GM23338 (cell line): Measurements from ENCODE around the gene SCRT2. TPM values are rescaled to one million over a fixed set of nuclear protein-coding genes. Genes with fewer than 3 reads are reported as not detected.

Experiments
- ATAC-seq: fragments of 200-7000 bp; cut with Tn5 transposase; 3 replicates; pipeline ENCODE4 v1.9.1; 2020
- DNase-seq: peaks from one replicate; pipeline ENCODE4 v3.0.0-alpha.2; 2015; ENCODE audit warnings: low spot score
- H2AFZ ChIP-seq: fragments of 200-600 bp; sonication (generic); 2 replicates; pipeline ENCODE4 v1.8.0; 2016; ENCODE audit warnings: antibody characterized with exemption, mild to moderate bottlenecking, moderate library complexity
- H3F3A ChIP-seq: fragments of 200-600 bp; sonication (generic); replicated peaks from 2 replicates; pipeline ENCODE4 v1.8.0; 2017; ENCODE audit warnings: antibody characterized with exemption, mixed run types, low read depth
- H3K27ac ChIP-seq: fragments of 200-600 bp; sonication (generic); 2 replicates; pipeline ENCODE4 v1.6.1; 2016; ENCODE audit warnings: low read depth
- H3K27me3 ChIP-seq: fragments of 200-600 bp; sonication (generic); 2 replicates; pipeline ENCODE4 v1.8.0; 2016; ENCODE audit warnings: mild to moderate bottlenecking, mixed run types, moderate library complexity; ENCODE audit not compliant: insufficient read depth
- H3K36me3 ChIP-seq: fragments of 200-600 bp; sonication (generic); 2 replicates; pipeline ENCODE4 v1.8.0; 2016; ENCODE audit warnings: mild to moderate bottlenecking; ENCODE audit not compliant: insufficient read depth
- H3K4me1 ChIP-seq: fragments of 200-600 bp; sonication (generic); 2 replicates; pipeline ENCODE4 v1.8.0; 2016; ENCODE audit warnings: mild to moderate bottlenecking, moderate library complexity; ENCODE audit not compliant: insufficient read depth
- H3K4me2 ChIP-seq: fragments of 200-600 bp; sonication (generic); 2 replicates; pipeline ENCODE4 v1.7.1; 2017; ENCODE audit warnings: mixed run types
- H3K4me3 ChIP-seq: fragments of 200-600 bp; sonication (generic); 2 replicates; pipeline ENCODE4 v1.6.1; 2016; ENCODE audit warnings: mixed run types
- H3K79me2 ChIP-seq: fragments of 200-600 bp; sonication (generic); replicated peaks from 2 replicates; pipeline ENCODE4 v1.8.0; 2017; ENCODE audit warnings: mild to moderate bottlenecking; ENCODE audit not compliant: insufficient read depth
- H3K9me2 ChIP-seq: fragments of 200-600 bp; sonication (generic); 2 replicates; pipeline ENCODE4 v1.8.0; 2017; ENCODE audit not compliant: insufficient read depth
- H4K20me1 ChIP-seq: fragments of 200-600 bp; sonication (generic); replicated peaks from 2 replicates; pipeline ENCODE4 v1.8.0; 2017; ENCODE audit warnings: mild to moderate bottlenecking; ENCODE audit not compliant: insufficient read depth
- H3K27ac Mint-ChIP-seq: 2 replicates; pipeline ENCODE4 v1.8.0; 2020; ENCODE audit warnings: inconsistent platforms, mild to moderate bottlenecking, moderate library complexity, mixed read lengths
- H3K27me3 Mint-ChIP-seq: 3 replicates; pipeline ENCODE4 v1.8.0; 2022; ENCODE audit warnings: low read depth, mild to moderate bottlenecking, moderate library complexity, mixed read lengths, inconsistent platforms; ENCODE audit not compliant: insufficient read depth, poor library complexity
- H3K36me3 Mint-ChIP-seq: 3 replicates; pipeline ENCODE4 v1.8.0; 2021; ENCODE audit warnings: low read depth, mild to moderate bottlenecking, inconsistent platforms, moderate library complexity, mixed read lengths
- H3K4me1 Mint-ChIP-seq: 3 replicates; pipeline ENCODE4 v1.8.0; 2020; ENCODE audit warnings: mild to moderate bottlenecking, inconsistent platforms, mixed read lengths
- H3K4me3 Mint-ChIP-seq: 3 replicates; pipeline ENCODE4 v1.8.0; 2021; ENCODE audit warnings: moderate library complexity, mild to moderate bottlenecking, inconsistent platforms, mixed read lengths
- H3K9me3 Mint-ChIP-seq: 3 replicates; pipeline ENCODE4 v1.8.0; 2020; ENCODE audit warnings: moderate library complexity, mild to moderate bottlenecking, inconsistent platforms, mixed read lengths
- CREB1 ChIP-seq: fragments of 250-450 bp; sonication (Bioruptor Pico); IDR thresholded peaks from 2 replicates; pipeline ENCODE4 v1.5.0; 2020; ENCODE audit warnings: low read depth, mild to moderate bottlenecking, moderate library complexity
- ETS1 ChIP-seq: IDR thresholded peaks from 2 replicates; pipeline ENCODE4 v1.6.1; 2016; ENCODE audit warnings: antibody characterized with exemption
- EZH2 ChIP-seq: fragments of 200-600 bp; sonication (generic); IDR thresholded peaks from one replicate; pipeline ENCODE4 v1.8.0; 2017; ENCODE audit warnings: antibody characterized with exemption, mild to moderate bottlenecking, low read depth; ENCODE audit not compliant: unreplicated experiment
- EZH2phosphoT487 ChIP-seq: fragments of 200-600 bp; sonication (generic); IDR thresholded peaks from one replicate; pipeline ENCODE4 v1.8.1; 2018; ENCODE audit warnings: antibody characterized with exemption; ENCODE audit not compliant: unreplicated experiment
- JUNB ChIP-seq: IDR thresholded peaks from one replicate; pipeline ENCODE4 v1.6.1; 2016; ENCODE audit warnings: antibody characterized with exemption; ENCODE audit not compliant: unreplicated experiment
- NANOG ChIP-seq: IDR thresholded peaks from 2 replicates; pipeline ENCODE4 v1.6.1; 2016; ENCODE audit warnings: antibody characterized with exemption, borderline replicate concordance
- POLR2AphosphoS5 ChIP-seq: IDR thresholded peaks from 2 replicates; pipeline ENCODE4 v1.6.1; 2016; ENCODE audit warnings: antibody characterized with exemption, low read depth
- STAT1 ChIP-seq: IDR thresholded peaks from one replicate; pipeline ENCODE4 v1.6.1; 2016; ENCODE audit warnings: antibody characterized with exemption; ENCODE audit not compliant: unreplicated experiment
- ZNF114 ChIP-seq: fragments of 250-450 bp; sonication (Bioruptor Pico); IDR thresholded peaks from 2 replicates; pipeline ENCODE4 v1.5.0; 2020; ENCODE audit warnings: mild to moderate bottlenecking, moderate library complexity
- ZNF331 ChIP-seq: fragments of 250-450 bp; sonication (Bioruptor Pico); IDR thresholded peaks from 2 replicates; pipeline ENCODE4 v1.5.0; 2020; ENCODE audit warnings: low read depth, mild to moderate bottlenecking, moderate library complexity
- ZNF462 ChIP-seq: fragments of 250-450 bp; sonication (Bioruptor Pico); IDR thresholded peaks from 2 replicates; pipeline ENCODE4 v1.5.0; 2020; ENCODE audit warnings: mild to moderate bottlenecking, moderate library complexity
- polyA plus RNA-seq: library from polyadenylated mRNA; unstranded; fragments of >200 nt; fragmentation: Nextera tagmentation; extraction: Ambion mirVana; gene quantifications from 2 replicates; pipeline ENCODE4 v1.2.1, GENCODE V29; 2016
- total RNA-seq: library from RNA; depleted of rRNA; stranded (reverse); fragments of >200 nt; shearing (Covaris generic); gene quantifications from 2 replicates; pipeline ENCODE4 v1.2.3, GENCODE V29; 2014
- TF ChIP-seq, protein P1 (sequence below): IDR thresholded peaks from one replicate; pipeline ENCODE4 v1.6.1; 2018; ENCODE audit warnings: antibody characterized with exemption; ENCODE audit not compliant: unreplicated experiment
- TF ChIP-seq, protein P2 (sequence below), 2 experiments: fragments of 200-600 bp in 1 of 2; sonication (generic) in 1 of 2; conservative IDR thresholded peaks; 2 replicates each; pipeline versions ENCODE4 v1.5.1 to v1.6.1; 2016 to 2017; ENCODE audit warnings: antibody characterized with exemption in 2 of 2, low read depth in 2 of 2, mild to moderate bottlenecking in 2 of 2, moderate library complexity in 1 of 2

Gene SCRT2
- total and polyA plus RNA-seq, 2 experiments from 2014 or later = 0.31 TPM; not detected in 1

DNA sequence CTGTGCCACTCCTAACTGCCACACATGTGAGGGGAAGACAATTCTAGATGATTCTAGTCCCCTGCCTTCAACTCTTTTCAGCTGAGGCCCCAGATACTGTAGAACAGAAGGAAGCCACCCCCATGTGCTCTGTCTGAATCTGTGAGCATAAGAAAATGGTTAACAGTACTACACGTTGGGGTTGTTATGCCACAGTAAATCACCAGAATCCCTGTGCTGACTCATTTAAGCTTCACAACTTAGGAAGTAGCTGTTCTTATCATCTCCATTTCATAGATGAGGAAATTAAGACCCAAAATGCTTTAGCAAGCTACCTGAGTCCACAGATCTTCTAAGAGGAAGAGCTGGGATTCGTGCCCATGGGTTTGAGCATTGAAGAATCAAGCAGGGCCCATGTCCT, 27.4 kb upstream of the SCRT2 start:
- no peak overlapping the region for H3K27ac Mint-ChIP-seq
- peaks cover 5% of the 10 kb centered on the region for H3K27me3 Mint-ChIP-seq

More for the DNA sequence above, 27.4 kb upstream of the SCRT2 start:
- Histone ChIP-seq H3K27ac (no peak overlapping the region), H3F3A (no peaks in the 10 kb centered on the region), H3K4me1 (peaks cover 21% of the 10 kb centered on the region), H3K79me2 (no peaks in the 10 kb centered on the region), H3K27me3 (peaks cover 4% of the 10 kb centered on the region; the same call in 1 of the 2 replicates), H2AFZ (no peak overlapping the region), H3K4me3 (no peak overlapping the region), H4K20me1 (no peaks in the 10 kb centered on the region), H3K36me3 (no peaks in the 10 kb centered on the region), H3K4me2 (no peak overlapping the region), H3K9me2 (no peaks in the 10 kb centered on the region)
- Mint-ChIP-seq H3K4me3 (no peak overlapping the region), H3K4me1 (peaks cover 38% of the 10 kb centered on the region), H3K9me3 (peaks cover 5% of the 10 kb centered on the region; the same call in 1 of the 3 replicates), H3K36me3 (0 out of 3 replicates have a peak, but pooled peaks cover 6% of the 10 kb centered on the region)
- TF ChIP-seq ZNF331 (CRISPR knock-in tag) = no peak
- no peak for TF ChIP-seq ETS1
- no peak for TF ChIP-seq JUNB
- TF ChIP-seq POLR2AphosphoS5 = no peak
- TF ChIP-seq ZNF462 (CRISPR knock-in tag) = no peak
- TF ChIP-seq NANOG = no peak
- no peak for TF ChIP-seq STAT1
- TF ChIP-seq, protein P1, sequence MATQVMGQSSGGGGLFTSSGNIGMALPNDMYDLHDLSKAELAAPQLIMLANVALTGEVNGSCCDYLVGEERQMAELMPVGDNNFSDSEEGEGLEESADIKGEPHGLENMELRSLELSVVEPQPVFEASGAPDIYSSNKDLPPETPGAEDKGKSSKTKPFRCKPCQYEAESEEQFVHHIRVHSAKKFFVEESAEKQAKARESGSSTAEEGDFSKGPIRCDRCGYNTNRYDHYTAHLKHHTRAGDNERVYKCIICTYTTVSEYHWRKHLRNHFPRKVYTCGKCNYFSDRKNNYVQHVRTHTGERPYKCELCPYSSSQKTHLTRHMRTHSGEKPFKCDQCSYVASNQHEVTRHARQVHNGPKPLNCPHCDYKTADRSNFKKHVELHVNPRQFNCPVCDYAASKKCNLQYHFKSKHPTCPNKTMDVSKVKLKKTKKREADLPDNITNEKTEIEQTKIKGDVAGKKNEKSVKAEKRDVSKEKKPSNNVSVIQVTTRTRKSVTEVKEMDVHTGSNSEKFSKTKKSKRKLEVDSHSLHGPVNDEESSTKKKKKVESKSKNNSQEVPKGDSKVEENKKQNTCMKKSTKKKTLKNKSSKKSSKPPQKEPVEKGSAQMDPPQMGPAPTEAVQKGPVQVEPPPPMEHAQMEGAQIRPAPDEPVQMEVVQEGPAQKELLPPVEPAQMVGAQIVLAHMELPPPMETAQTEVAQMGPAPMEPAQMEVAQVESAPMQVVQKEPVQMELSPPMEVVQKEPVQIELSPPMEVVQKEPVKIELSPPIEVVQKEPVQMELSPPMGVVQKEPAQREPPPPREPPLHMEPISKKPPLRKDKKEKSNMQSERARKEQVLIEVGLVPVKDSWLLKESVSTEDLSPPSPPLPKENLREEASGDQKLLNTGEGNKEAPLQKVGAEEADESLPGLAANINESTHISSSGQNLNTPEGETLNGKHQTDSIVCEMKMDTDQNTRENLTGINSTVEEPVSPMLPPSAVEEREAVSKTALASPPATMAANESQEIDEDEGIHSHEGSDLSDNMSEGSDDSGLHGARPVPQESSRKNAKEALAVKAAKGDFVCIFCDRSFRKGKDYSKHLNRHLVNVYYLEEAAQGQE = no peak
- no peak for TF ChIP-seq EZH2
- TF ChIP-seq CREB1 (CRISPR knock-in tag) = no peak
- TF ChIP-seq, protein P2, sequence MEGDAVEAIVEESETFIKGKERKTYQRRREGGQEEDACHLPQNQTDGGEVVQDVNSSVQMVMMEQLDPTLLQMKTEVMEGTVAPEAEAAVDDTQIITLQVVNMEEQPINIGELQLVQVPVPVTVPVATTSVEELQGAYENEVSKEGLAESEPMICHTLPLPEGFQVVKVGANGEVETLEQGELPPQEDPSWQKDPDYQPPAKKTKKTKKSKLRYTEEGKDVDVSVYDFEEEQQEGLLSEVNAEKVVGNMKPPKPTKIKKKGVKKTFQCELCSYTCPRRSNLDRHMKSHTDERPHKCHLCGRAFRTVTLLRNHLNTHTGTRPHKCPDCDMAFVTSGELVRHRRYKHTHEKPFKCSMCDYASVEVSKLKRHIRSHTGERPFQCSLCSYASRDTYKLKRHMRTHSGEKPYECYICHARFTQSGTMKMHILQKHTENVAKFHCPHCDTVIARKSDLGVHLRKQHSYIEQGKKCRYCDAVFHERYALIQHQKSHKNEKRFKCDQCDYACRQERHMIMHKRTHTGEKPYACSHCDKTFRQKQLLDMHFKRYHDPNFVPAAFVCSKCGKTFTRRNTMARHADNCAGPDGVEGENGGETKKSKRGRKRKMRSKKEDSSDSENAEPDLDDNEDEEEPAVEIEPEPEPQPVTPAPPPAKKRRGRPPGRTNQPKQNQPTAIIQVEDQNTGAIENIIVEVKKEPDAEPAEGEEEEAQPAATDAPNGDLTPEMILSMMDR (conservative IDR thresholded peaks at IDR 0.05; ENCODE audit: low read depth in 2 of 2) = no peak
- TF ChIP-seq EZH2phosphoT487 = no peak
- TF ChIP-seq ZNF114 (CRISPR knock-in tag) = no peak
- ATAC-seq = no peak
- DNase-seq = no peak
